ENCODE results near the gene BCR.
"Not testable (repeated sequence)": the region's sequence is repeated elsewhere in the genome, so short reads cannot be mapped to it uniquely, and the experiment has no call there.

DNA sequence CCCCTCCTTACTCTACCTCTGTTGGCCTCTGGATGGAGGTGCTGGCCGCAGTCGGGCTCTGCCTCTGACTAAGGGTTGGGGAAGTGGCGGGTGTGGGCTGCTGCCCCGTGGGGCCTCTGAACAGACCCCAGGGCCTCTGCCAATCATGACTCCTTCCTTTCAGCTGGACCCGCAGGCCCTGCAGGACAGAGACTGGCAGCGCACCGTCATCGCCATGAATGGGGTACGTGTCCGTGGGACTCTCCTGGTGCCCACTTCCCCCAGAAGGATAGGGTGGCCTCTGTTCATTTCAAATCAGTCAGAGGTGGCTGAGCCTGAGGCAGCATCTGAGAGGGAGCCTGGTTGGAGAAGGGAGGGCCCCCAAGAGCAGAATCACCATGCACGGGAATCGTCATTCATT, 129.0 kb downstream of the BCR start:
- TF ChIP-seq, protein P1, sequence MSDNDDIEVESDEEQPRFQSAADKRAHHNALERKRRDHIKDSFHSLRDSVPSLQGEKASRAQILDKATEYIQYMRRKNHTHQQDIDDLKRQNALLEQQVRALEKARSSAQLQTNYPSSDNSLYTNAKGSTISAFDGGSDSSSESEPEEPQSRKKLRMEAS (CRISPR knock-in tag; IDR thresholded peaks at IDR 0.05): not testable (repeated sequence)
- TF ChIP-seq, protein P2, sequence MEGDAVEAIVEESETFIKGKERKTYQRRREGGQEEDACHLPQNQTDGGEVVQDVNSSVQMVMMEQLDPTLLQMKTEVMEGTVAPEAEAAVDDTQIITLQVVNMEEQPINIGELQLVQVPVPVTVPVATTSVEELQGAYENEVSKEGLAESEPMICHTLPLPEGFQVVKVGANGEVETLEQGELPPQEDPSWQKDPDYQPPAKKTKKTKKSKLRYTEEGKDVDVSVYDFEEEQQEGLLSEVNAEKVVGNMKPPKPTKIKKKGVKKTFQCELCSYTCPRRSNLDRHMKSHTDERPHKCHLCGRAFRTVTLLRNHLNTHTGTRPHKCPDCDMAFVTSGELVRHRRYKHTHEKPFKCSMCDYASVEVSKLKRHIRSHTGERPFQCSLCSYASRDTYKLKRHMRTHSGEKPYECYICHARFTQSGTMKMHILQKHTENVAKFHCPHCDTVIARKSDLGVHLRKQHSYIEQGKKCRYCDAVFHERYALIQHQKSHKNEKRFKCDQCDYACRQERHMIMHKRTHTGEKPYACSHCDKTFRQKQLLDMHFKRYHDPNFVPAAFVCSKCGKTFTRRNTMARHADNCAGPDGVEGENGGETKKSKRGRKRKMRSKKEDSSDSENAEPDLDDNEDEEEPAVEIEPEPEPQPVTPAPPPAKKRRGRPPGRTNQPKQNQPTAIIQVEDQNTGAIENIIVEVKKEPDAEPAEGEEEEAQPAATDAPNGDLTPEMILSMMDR (IDR thresholded peaks at IDR 0.05): not testable (repeated sequence)
- not testable (repeated sequence) for TF ChIP-seq PRRX2 (CRISPR knock-in tag; IDR thresholded peaks at IDR 0.05); NR3C1 (CRISPR knock-in tag; conservative IDR thresholded peaks at IDR 0.05; ENCODE audit: low read depth); JAZF1 (CRISPR knock-in tag; IDR thresholded peaks at IDR 0.05); ELF4 (CRISPR knock-in tag; IDR thresholded peaks at IDR 0.05; ENCODE audit: low read depth); ATF1 (CRISPR knock-in tag; IDR thresholded peaks at IDR 0.05); NR2C2 (CRISPR knock-in tag; IDR thresholded peaks at IDR 0.05); ESRRA (CRISPR knock-in tag; IDR thresholded peaks at IDR 0.05; ENCODE audit: borderline replicate concordance); TCF7 (CRISPR knock-in tag; IDR thresholded peaks at IDR 0.05; ENCODE audit: low read depth); MYBL2 (CRISPR knock-in tag; IDR thresholded peaks at IDR 0.05)
- TF ChIP-seq, protein P3, sequence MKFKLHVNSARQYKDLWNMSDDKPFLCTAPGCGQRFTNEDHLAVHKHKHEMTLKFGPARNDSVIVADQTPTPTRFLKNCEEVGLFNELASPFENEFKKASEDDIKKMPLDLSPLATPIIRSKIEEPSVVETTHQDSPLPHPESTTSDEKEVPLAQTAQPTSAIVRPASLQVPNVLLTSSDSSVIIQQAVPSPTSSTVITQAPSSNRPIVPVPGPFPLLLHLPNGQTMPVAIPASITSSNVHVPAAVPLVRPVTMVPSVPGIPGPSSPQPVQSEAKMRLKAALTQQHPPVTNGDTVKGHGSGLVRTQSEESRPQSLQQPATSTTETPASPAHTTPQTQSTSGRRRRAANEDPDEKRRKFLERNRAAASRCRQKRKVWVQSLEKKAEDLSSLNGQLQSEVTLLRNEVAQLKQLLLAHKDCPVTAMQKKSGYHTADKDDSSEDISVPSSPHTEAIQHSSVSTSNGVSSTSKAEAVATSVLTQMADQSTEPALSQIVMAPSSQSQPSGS (CRISPR knock-in tag; IDR thresholded peaks at IDR 0.05; ENCODE audit: borderline replicate concordance, low read depth): not testable (repeated sequence)
- TF ChIP-seq, protein P4, sequence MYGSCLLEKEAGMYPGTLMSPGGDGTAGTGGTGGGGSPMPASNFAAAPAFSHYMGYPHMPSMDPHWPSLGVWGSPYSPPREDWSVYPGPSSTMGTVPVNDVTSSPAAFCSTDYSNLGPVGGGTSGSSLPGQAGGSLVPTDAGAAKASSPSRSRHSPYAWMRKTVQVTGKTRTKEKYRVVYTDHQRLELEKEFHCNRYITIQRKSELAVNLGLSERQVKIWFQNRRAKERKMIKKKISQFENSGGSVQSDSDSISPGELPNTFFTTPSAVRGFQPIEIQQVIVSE (CRISPR knock-in tag; IDR thresholded peaks at IDR 0.05; ENCODE audit: borderline replicate concordance): not testable (repeated sequence)
- TF ChIP-seq, protein P5, sequence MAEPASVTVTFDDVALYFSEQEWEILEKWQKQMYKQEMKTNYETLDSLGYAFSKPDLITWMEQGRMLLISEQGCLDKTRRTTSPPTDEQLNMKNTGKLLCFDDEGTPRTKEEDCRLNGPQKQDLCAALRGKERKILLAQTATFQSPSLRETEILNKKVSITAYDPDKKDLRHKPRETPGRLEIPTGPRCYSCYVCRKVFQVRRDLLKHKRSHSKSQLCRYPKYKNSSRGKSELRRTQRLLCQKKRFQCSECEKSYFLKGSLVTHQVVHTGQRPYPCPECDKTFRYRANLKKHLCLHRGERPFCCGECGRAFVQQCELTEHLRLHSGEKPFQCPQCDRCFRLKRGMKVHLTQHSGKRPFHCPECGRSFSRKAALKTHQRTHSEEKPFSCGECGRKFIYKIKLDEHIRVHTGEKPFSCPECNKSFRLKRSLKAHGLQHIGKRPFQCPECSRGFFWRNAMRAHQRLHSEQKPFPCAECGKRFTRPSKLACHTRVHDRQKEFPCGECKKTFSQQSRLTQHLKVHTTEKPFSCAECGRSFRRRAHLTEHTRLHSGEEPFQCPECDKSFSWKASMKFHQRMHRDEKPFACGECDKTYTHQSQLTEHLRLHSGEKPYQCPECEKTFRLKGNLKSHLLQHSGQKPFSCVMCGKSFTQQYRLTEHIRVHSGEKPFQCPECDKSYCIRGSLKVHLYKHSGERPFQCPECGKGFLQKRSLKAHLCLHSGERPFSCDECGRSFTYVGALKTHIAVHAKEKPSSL (CRISPR knock-in tag; conservative IDR thresholded peaks at IDR 0.05): not testable (repeated sequence)

All from WTC11 (cell line).